ENCODE results near the gene MRPS23. TPM values are rescaled to one million over a fixed set of nuclear protein-coding genes. Genes with fewer than 3 reads are reported as not detected.

Gene MRPS23
- total and polyA plus RNA-seq, 9 of the 15 experiments (the other 6 are each of a cell fraction or from before 2014, with no cell fraction given) = 59.1 to 298 (median 98.8) TPM

DNA sequence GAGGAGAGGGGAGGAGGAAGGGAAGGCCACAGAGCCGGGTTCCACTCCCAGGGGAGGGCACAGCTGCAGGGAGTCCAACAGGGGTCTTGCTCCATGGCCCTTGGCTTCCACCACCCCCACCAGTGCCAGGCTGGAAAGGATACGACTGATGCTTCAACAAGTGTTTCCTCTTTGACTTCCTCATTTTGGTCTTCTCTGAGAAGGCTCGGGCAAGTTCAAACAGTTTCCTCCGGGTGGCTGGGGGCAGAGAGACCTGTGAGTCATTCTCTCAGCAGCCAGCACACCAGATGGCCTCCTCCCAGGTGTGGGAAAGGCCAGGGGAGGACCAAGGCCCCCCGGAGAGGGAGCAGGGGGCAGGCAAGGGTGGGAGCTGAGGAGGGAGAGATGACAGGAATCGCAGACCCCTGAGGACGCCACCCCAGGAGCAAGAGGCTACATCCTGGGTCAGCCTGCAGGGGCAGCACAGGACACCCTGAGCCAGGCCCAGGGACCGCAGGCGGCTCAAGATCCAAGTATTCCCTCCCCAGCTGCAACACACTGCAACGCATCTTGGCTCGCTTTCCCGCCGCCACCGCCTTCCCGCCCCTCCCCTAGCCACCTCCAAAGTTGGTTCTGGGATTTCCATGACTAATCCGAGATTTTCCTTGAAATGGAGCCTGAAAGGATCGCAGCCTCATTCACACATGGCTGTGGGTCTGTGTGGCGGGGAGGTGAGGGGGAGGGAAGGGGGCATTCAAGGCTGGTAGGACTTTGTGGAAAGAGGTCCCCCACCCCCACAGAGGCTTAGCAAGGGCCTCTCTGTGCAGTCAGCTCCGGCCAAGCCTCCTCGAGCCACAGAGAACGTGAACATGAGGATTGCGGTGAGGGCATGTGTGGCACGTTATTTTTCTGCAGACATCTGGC, 18.4 kb upstream of the MRPS23 start (continued):
- TF ChIP-seq ZNF263 (CRISPR knock-in tag; IDR thresholded peaks at IDR 0.05; ENCODE audit: borderline replicate concordance) (peak; percentile 35; the same call in 1 of the 2 replicates), EZH2 (IDR thresholded peaks at IDR 0.05; ENCODE audit: borderline replicate concordance, low read depth, low read length) (no peak), FOXK1 (CRISPR knock-in tag; IDR thresholded peaks at IDR 0.05; ENCODE audit: borderline replicate concordance) (no peak), MTA1 (IDR thresholded peaks at IDR 0.05; ENCODE audit: borderline replicate concordance) (peak; percentile 32; the same call in 1 of the 2 replicates), JUN (IDR thresholded peaks at IDR 0.05; ENCODE audit: borderline replicate concordance, low read depth, low read length) (peak; percentile 51; the same call in 1 of the 2 replicates), JUN (CRISPR knock-in tag; IDR thresholded peaks at IDR 0.05; ENCODE audit: borderline replicate concordance) (no peak), ARID3A (IDR thresholded peaks at IDR 0.05; ENCODE audit: borderline replicate concordance, low read depth, low read length) (no peak), CTBP1 (IDR thresholded peaks at IDR 0.05; ENCODE audit: borderline replicate concordance) (peak; percentile 69; the same call in 1 of the 2 replicates), HCFC1 (IDR thresholded peaks at IDR 0.05; ENCODE audit: low read depth, low read length) (no peak), CBFA2T3 (IDR thresholded peaks at IDR 0.05) (peak; percentile 63), EHMT2 (IDR thresholded peaks at IDR 0.05) (no peak), NR2C2 (CRISPR knock-in tag; IDR thresholded peaks at IDR 0.05) (peak; percentile 56; the same call in 1 of the 2 replicates), NR2C2 (tag; IDR thresholded peaks at IDR 0.05) (no peak), ZNF436 (CRISPR knock-in tag; IDR thresholded peaks at IDR 0.05) (no peak), TSHZ1 (CRISPR knock-in tag; IDR thresholded peaks at IDR 0.05) (no peak), EP300 (IDR thresholded peaks at IDR 0.05; ENCODE audit: low read length) (no peak), NFATC3 (IDR thresholded peaks at IDR 0.05) (no peak), ZKSCAN8 (CRISPR knock-in tag; IDR thresholded peaks at IDR 0.05) (no peak)
- TF ChIP-seq, protein P1, sequence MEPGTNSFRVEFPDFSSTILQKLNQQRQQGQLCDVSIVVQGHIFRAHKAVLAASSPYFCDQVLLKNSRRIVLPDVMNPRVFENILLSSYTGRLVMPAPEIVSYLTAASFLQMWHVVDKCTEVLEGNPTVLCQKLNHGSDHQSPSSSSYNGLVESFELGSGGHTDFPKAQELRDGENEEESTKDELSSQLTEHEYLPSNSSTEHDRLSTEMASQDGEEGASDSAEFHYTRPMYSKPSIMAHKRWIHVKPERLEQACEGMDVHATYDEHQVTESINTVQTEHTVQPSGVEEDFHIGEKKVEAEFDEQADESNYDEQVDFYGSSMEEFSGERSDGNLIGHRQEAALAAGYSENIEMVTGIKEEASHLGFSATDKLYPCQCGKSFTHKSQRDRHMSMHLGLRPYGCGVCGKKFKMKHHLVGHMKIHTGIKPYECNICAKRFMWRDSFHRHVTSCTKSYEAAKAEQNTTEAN (CRISPR knock-in tag; IDR thresholded peaks at IDR 0.05) = no peak
- TF ChIP-seq, protein P2, sequence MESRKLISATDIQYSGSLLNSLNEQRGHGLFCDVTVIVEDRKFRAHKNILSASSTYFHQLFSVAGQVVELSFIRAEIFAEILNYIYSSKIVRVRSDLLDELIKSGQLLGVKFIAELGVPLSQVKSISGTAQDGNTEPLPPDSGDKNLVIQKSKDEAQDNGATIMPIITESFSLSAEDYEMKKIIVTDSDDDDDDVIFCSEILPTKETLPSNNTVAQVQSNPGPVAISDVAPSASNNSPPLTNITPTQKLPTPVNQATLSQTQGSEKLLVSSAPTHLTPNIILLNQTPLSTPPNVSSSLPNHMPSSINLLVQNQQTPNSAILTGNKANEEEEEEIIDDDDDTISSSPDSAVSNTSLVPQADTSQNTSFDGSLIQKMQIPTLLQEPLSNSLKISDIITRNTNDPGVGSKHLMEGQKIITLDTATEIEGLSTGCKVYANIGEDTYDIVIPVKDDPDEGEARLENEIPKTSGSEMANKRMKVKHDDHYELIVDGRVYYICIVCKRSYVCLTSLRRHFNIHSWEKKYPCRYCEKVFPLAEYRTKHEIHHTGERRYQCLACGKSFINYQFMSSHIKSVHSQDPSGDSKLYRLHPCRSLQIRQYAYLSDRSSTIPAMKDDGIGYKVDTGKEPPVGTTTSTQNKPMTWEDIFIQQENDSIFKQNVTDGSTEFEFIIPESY (CRISPR knock-in tag; IDR thresholded peaks at IDR 0.05) = peak; percentile 94

All from K562 (cell line).